Panc1 (cell line): Measurements from ENCODE around the gene NTN5. TPM values are rescaled to one million over a fixed set of nuclear protein-coding genes. Genes with fewer than 3 reads are reported as not detected.

Experiments used
- ATAC-seq: fragments of 200-7000 bp; cut with Tn5 transposase; 2 replicates; pipeline ENCODE4 v1.9.1; 2020; ENCODE audit warnings: mild to moderate bottlenecking, moderate library complexity
- BruUV-seq: library from RNA; stranded (reverse); fragments of 400-500 nt; replicated peaks from 2 replicates; lab custom pipeline; 2021; lab: Mats Ljungman, UMichigan
- CTCF ChIA-PET: fragments of 300-600 bp; sonication (Branson Sonifier 250); formaldehyde crosslinking; loops from one replicate; lab custom pipeline; 2022; ENCODE audit warnings: antibody characterized with exemption; lab: Charles Lee
- POLR2A ChIA-PET: fragments of 300-600 bp; sonication (Branson Sonifier 250); formaldehyde crosslinking; loops from one replicate; lab custom pipeline; 2022; ENCODE audit warnings: antibody characterized with exemption; lab: Charles Lee
- DNase-seq: peaks from one replicate; pipeline ENCODE4 v3.0.0-alpha.2; 2010; ENCODE audit warnings: low read depth, low spot score
- H3K27ac ChIP-seq: 2 replicates; pipeline ENCODE4 v1.5.1; 2011; ENCODE audit warnings: mild to moderate bottlenecking, low read length, inconsistent platforms
- H3K27me3 ChIP-seq: fragments of 200-500 bp; sonication (Bioruptor generic); 2 replicates; pipeline ENCODE4 v1.6.0; 2014; ENCODE audit warnings: low read length, inconsistent platforms; ENCODE audit not compliant: control insufficient read depth, insufficient read depth
- H3K36me3 ChIP-seq: fragments of 200-500 bp; sonication (Bioruptor generic); 2 replicates; pipeline ENCODE4 v1.5.1; 2014; ENCODE audit warnings: inconsistent platforms, mild to moderate bottlenecking, low read length, moderate library complexity; ENCODE audit not compliant: control insufficient read depth, insufficient read depth
- H3K4me1 ChIP-seq: 2 replicates; pipeline ENCODE4 v1.5.1; 2011; ENCODE audit warnings: inconsistent platforms, mild to moderate bottlenecking, low read length, moderate library complexity; ENCODE audit not compliant: control insufficient read depth, insufficient read depth
- H3K4me3 ChIP-seq, 2 experiments: 2 replicates each; pipeline ENCODE4 v1.5.1; 2011 to 2012; ENCODE audit warnings: low read depth in 2 of 2, low read length in 2 of 2, mild to moderate bottlenecking in 2 of 2, inconsistent platforms in 1 of 2, moderate library complexity in 1 of 2
- H3K9me3 ChIP-seq: fragments of 200-500 bp; sonication (Bioruptor generic); 2 replicates; pipeline ENCODE4 v1.5.1; 2014; ENCODE audit warnings: low read depth, mild to moderate bottlenecking, inconsistent platforms, low read length, moderate library complexity; ENCODE audit not compliant: control insufficient read depth, insufficient read depth
- POLR2AphosphoS5 ChIP-seq: IDR thresholded peaks from 2 replicates; pipeline ENCODE4 v1.6.1; 2012; ENCODE audit warnings: mild to moderate bottlenecking, low read depth, low read length, moderate library complexity
- SIN3A ChIP-seq: IDR thresholded peaks from 2 replicates; pipeline ENCODE4 v1.6.1; 2012; ENCODE audit warnings: low read depth, mild to moderate bottlenecking, low read length, moderate library complexity, borderline replicate concordance; ENCODE audit not compliant: insufficient read depth
- TCF7L2 ChIP-seq: IDR thresholded peaks from 2 replicates; pipeline ENCODE4 v1.6.1; 2011; ENCODE audit warnings: mild to moderate bottlenecking, low read depth, low read length, inconsistent platforms
- in situ Hi-C: cut with HindIII; loops from 2 replicates; pipeline ENCODE4 v1.10.0; 2016; ENCODE audit warnings: low sequenced_read_pairs, low pct_unique_long_range_greater_than_20kb
- intact Hi-C: fragments of 100-400 bp; cut with micrococcal nuclease; formaldehyde crosslinking; loops from one replicate; pipeline ENCODE4 v1.10.0; 2022; ENCODE audit not compliant: unreplicated experiment
- total RNA-seq: library from RNA; stranded (reverse); gene quantifications from one replicate; pipeline ENCODE4 v1.2.1, GENCODE V29; 2021; ENCODE audit not compliant: unreplicated experiment
- TF ChIP-seq, protein P1 (sequence below): fragments of 450-650 bp; IDR thresholded peaks from 2 replicates; pipeline ENCODE4 v1.5.1; 2017; ENCODE audit warnings: mild to moderate bottlenecking
- TF ChIP-seq, protein P2 (sequence below), 2 experiments: IDR thresholded peaks; 2 replicates each; pipeline ENCODE4 v1.6.1; 2011 to 2012; ENCODE audit warnings: low read depth in 2 of 2, control low read depth in 1 of 2, low read length in 1 of 2, mild to moderate bottlenecking in 1 of 2, moderate library complexity in 1 of 2; ENCODE audit not compliant: insufficient read depth in 1 of 2

NTN5 gene
- total RNA-seq, 1 experiment from 2014 or later = 0.23 TPM

DNA sequence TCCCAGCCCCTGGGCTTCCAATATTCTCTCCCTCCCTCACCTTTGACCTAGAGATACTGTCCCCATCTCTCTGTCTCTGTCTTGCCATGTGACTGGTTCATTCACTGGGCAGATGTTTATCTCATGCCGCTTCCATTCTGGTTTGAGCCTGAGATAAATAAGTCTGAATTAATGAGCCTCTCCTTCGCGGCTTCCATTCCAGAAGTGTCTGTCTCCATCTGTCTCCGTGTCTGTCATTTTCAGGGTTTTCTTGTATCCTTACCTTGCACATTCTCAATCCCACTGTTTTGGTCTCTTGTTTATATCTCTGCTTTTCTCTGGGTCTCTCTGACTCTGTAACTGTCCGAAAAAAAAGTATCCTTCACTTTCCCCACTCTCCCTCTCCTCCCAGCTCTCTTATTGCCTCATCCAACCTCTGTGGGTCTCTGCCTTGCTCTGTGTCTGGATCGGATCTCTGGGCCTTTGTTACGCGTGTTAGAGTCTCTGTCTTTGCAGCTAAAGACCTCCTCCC lies 49.2 kb downstream of the NTN5 start:
- Histone ChIP-seq H3K36me3 (peaks cover 4% of the 10 kb centered on the region; the same call in 1 of the 2 replicates), H3K9me3 (no peaks in the 10 kb centered on the region), H3K27ac (peak overlapping the region; percentile 82), H3K27me3 (no peaks in the 10 kb centered on the region), H3K4me1 (peaks cover 8% of the 10 kb centered on the region), H3K4me3 (peak overlapping the region; percentile 11 to 39; a peak in 3 of 4 replicates)
- intact Hi-C loops (no loop called here), in situ Hi-C loops (no loop called here)
- no peak for TF ChIP-seq POLR2AphosphoS5
- TF ChIP-seq, protein P1, sequence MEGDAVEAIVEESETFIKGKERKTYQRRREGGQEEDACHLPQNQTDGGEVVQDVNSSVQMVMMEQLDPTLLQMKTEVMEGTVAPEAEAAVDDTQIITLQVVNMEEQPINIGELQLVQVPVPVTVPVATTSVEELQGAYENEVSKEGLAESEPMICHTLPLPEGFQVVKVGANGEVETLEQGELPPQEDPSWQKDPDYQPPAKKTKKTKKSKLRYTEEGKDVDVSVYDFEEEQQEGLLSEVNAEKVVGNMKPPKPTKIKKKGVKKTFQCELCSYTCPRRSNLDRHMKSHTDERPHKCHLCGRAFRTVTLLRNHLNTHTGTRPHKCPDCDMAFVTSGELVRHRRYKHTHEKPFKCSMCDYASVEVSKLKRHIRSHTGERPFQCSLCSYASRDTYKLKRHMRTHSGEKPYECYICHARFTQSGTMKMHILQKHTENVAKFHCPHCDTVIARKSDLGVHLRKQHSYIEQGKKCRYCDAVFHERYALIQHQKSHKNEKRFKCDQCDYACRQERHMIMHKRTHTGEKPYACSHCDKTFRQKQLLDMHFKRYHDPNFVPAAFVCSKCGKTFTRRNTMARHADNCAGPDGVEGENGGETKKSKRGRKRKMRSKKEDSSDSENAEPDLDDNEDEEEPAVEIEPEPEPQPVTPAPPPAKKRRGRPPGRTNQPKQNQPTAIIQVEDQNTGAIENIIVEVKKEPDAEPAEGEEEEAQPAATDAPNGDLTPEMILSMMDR = no peak
- TF ChIP-seq, protein P2, sequence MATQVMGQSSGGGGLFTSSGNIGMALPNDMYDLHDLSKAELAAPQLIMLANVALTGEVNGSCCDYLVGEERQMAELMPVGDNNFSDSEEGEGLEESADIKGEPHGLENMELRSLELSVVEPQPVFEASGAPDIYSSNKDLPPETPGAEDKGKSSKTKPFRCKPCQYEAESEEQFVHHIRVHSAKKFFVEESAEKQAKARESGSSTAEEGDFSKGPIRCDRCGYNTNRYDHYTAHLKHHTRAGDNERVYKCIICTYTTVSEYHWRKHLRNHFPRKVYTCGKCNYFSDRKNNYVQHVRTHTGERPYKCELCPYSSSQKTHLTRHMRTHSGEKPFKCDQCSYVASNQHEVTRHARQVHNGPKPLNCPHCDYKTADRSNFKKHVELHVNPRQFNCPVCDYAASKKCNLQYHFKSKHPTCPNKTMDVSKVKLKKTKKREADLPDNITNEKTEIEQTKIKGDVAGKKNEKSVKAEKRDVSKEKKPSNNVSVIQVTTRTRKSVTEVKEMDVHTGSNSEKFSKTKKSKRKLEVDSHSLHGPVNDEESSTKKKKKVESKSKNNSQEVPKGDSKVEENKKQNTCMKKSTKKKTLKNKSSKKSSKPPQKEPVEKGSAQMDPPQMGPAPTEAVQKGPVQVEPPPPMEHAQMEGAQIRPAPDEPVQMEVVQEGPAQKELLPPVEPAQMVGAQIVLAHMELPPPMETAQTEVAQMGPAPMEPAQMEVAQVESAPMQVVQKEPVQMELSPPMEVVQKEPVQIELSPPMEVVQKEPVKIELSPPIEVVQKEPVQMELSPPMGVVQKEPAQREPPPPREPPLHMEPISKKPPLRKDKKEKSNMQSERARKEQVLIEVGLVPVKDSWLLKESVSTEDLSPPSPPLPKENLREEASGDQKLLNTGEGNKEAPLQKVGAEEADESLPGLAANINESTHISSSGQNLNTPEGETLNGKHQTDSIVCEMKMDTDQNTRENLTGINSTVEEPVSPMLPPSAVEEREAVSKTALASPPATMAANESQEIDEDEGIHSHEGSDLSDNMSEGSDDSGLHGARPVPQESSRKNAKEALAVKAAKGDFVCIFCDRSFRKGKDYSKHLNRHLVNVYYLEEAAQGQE (IDR thresholded peaks at IDR 0.05; ENCODE audit: insufficient read depth in 1 of 2, low read depth in 2 of 2, low read length in 1 of 2) = no peak
- BruUV-seq = no TSS peak
- DNase-seq = no peak
- CTCF ChIA-PET = no interaction called here
- POLR2A ChIA-PET = interaction anchor here (0.5 to 0.7 kb wide), 3 partner anchors 21 to 148 kb away, joined by 3 to 6 read pairs (median 5); no protein-coding TSS in a partner anchor
- ATAC-seq = no peak

DNA sequence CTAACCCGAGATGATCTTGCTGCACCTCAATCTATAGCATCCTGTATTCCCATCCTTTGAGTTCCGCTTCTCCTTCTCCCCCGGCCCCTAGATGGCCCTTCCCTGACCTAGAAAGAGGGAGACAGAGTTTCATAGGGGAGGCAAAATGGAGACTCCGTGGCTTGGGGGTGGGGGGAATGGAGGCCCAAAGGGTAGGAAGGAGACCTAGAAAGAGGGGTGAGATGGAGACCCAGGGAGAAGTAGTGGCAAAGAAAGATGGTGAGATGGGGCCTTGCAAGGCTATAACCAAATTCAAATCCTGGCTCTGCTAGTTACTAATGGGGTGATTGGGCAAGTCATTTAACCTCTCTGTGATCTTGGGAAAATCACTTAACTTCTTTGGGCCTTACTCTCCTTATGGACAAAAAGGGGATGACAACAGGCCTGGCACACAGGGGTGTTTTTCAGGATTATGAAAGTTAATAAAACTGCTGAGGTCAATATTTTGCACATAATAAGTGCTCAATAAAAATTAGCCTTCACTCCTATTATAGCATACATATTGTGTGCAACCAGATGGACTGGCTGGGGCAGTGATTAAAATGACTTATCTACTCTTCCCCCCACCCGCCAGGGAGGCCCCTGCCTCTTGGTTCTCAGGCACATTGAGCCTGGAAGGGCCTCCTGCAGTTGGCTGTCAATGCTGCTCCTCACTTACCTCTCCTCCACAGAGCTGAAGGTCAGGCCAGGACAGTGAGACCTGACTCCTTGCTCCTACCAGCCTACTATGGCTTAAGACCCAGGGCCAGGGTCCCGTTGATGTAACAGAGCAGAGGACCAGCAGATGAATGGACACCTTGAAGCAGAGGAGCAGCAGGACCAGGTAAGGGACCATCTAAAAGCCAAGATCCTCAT lies 52.9 kb downstream of the NTN5 start:
- Histone ChIP-seq H3K36me3 (peaks cover 11% of the 10 kb centered on the region), H3K27me3 (no peaks in the 10 kb centered on the region), H3K27ac (peak overlapping the region; percentile 98), H3K9me3 (no peaks in the 10 kb centered on the region), H3K4me3 (peak overlapping the region; percentile 96 to 99), H3K4me1 (peaks cover 34% of the 10 kb centered on the region)
- ATAC-seq (no peak), DNase-seq (no peak)
- in situ Hi-C loops (no loop called here), intact Hi-C loops (no loop called here)
- TSS peak; percentile 90 for BruUV-seq
- CTCF ChIA-PET = no interaction called here
- no peak for TF ChIP-seq SIN3A
- TF ChIP-seq TCF7L2 = no peak
- TF ChIP-seq, protein P2 (IDR thresholded peaks at IDR 0.05; ENCODE audit: insufficient read depth in 1 of 2, low read depth in 2 of 2, low read length in 1 of 2) = no peak
- TF ChIP-seq, protein P1 = no peak
- TF ChIP-seq POLR2AphosphoS5 = no peak
- POLR2A ChIA-PET = interaction anchor here (0.5 to 0.9 kb wide), 3 partner anchors 11 to 332 kb away, joined by 3 to 14 read pairs (median 3); no protein-coding TSS in a partner anchor
